Karpas-422 (cell line): ENCODE data around the gene GAS6. TPM values are rescaled to one million over a fixed set of nuclear protein-coding genes. Genes with fewer than 3 reads are reported as not detected.
A peak's percentile ranks its signal among the peaks of the same experiment; 100 is the strongest.

Source experiments
- DNase-seq: peaks from one replicate; pipeline ENCODE4 v3.0.0-alpha.2; 2015
- H2AFZ ChIP-seq: fragments of 200-600 bp; sonication (generic); 2 replicates; pipeline ENCODE4 v1.6.1; 2014; ENCODE audit warnings: antibody characterized with exemption, low read length, mixed read lengths
- H3K27ac ChIP-seq: fragments of 200-600 bp; sonication (generic); 2 replicates; pipeline ENCODE4 v1.5.1; 2014; ENCODE audit warnings: mild to moderate bottlenecking, low read length, moderate library complexity
- H3K27me3 ChIP-seq: fragments of 200-600 bp; sonication (generic); 2 replicates; pipeline ENCODE4 v1.6.1; 2014; ENCODE audit warnings: low read length, mixed read lengths
- H3K36me3 ChIP-seq: fragments of 200-600 bp; sonication (generic); 2 replicates; pipeline ENCODE4 v1.6.1; 2014; ENCODE audit warnings: low read length, mixed read lengths; ENCODE audit not compliant: insufficient read depth
- H3K4me1 ChIP-seq: fragments of 200-600 bp; sonication (generic); 2 replicates; pipeline ENCODE4 v1.6.1; 2014; ENCODE audit warnings: mild to moderate bottlenecking, low read length, mixed read lengths
- H3K4me2 ChIP-seq: fragments of 200-600 bp; sonication (generic); 2 replicates; pipeline ENCODE4 v1.6.1; 2014; ENCODE audit warnings: low read length, low read depth, mild to moderate bottlenecking; ENCODE audit not compliant: poor library complexity, severe bottlenecking
- H3K4me3 ChIP-seq: fragments of 200-600 bp; sonication (generic); 2 replicates; pipeline ENCODE4 v1.5.1; 2014; ENCODE audit warnings: mild to moderate bottlenecking, antibody characterized with exemption, low read length, mixed read lengths
- H3K79me2 ChIP-seq: fragments of 200-600 bp; sonication (generic); 2 replicates; pipeline ENCODE4 v1.6.1; 2014; ENCODE audit warnings: mild to moderate bottlenecking, low read length, mixed read lengths
- H3K9ac ChIP-seq: fragments of 200-600 bp; sonication (generic); 2 replicates; pipeline ENCODE4 v1.6.0; 2014; ENCODE audit warnings: low read length
- H3K9me2 ChIP-seq: fragments of 200-600 bp; sonication (generic), shearing (Covaris generic); replicated peaks from 2 replicates; pipeline ENCODE4 v1.6.0; 2014; ENCODE audit warnings: mild to moderate bottlenecking, low read length, moderate library complexity; ENCODE audit not compliant: insufficient read depth
- H3K9me3 ChIP-seq: fragments of 300-700, 200-600 bp; sonication (generic); 2 replicates; pipeline ENCODE4 v1.6.1; 2014; ENCODE audit warnings: low read length, mixed read lengths
- H4K20me1 ChIP-seq: fragments of 200-600 bp; sonication (generic); 2 replicates; pipeline ENCODE4 v1.6.1; 2014; ENCODE audit warnings: mild to moderate bottlenecking, antibody characterized with exemption, low read length, low read depth; ENCODE audit not compliant: insufficient read depth
- total RNA-seq: library from RNA; depleted of rRNA; stranded (reverse); fragments of >200 nt; shearing (Covaris generic); gene quantifications from 2 replicates; pipeline ENCODE4 v1.2.3, GENCODE V29; 2014; ENCODE audit warnings: low replicate concordance

The GAS6 gene
- total RNA-seq, 1 experiment from 2014 or later: not detected

- Histone ChIP-seq H2AFZ (no peak overlapping the region), H3K4me3 (peak overlapping the region; percentile 99), H3K4me1 (peaks cover 9% of the 10 kb centered on the region), H3K9me2 (no peaks in the 10 kb centered on the region), H4K20me1 (peaks cover 46% of the 10 kb centered on the region), H3K9ac (peak overlapping the region; percentile 99), H3K9me3 (no peaks in the 10 kb centered on the region; the same call in 1 of the 2 replicates), H3K79me2 (peaks cover 57% of the 10 kb centered on the region), H3K27me3 (no peaks in the 10 kb centered on the region), H3K4me2 (peak overlapping the region; percentile 81), H3K36me3 (peaks cover 14% of the 10 kb centered on the region), H3K27ac (peak overlapping the region; percentile 85)
- peak; percentile 69 for DNase-seq
Measured at GRCh38 chr13:113816254-113816929, 47.5 kb downstream of the GAS6 start.

DNA sequence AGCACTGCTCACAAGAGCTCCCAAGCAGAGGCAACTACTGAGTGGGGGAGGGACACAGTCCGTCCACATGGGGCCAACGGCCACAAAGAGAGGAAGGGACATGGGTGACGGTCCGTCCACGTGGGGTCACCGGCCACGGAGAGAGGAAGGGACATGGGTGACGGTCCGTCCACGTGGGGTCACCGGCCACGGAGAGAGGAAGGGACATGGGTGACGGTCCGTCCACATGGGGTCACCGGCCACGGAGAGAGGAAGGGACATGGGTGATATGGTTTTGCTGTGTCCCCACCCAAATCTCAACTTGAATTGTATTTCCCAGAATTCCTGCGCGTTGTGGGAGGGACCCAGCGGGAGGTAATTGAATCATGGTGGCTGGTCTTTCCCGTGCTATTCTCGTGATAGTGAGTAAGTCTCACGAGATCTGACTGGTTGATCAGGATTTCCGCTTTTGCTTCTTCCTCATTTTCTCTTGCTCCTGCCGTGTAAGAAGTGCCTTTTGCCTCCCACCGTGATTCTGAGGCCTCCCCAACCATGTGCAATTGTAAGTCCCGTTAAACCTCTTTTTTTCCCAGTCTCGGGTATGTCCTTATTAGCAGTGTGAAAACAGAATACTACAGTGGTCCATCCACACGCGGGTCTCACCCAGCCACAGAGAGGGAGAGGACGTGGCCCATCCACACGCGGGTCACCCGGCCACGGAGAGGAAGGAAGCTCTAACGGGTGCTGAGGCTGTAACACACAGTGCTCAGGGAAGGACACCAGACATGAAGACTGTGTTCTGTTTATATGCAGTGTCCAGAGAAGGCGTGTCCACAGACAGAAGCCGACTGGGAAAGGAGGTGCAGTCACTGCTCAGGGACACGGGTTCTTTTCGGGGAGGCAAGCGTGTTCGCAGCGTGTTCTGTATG lies 48.5 kb downstream of the GAS6 start:
- H3K27me3 ChIP-seq: no peaks in the 10 kb centered on the region
- peak; percentile 96 for DNase-seq
- peaks cover 9% of the 10 kb centered on the region for H3K4me1 ChIP-seq
- peaks cover 12% of the 10 kb centered on the region for H3K36me3 ChIP-seq
- peaks cover 48% of the 10 kb centered on the region for H3K79me2 ChIP-seq
- no peaks in the 10 kb centered on the region for H3K9me2 ChIP-seq
- H3K4me2 ChIP-seq: peak overlapping the region; percentile 81
- H3K9ac ChIP-seq: peak overlapping the region; percentile 99
- peak overlapping the region; percentile 99 for H3K4me3 ChIP-seq
- H3K9me3 ChIP-seq: no peaks in the 10 kb centered on the region; the same call in 1 of the 2 replicates
- H3K27ac ChIP-seq: peak overlapping the region; percentile 85
- peaks cover 39% of the 10 kb centered on the region for H4K20me1 ChIP-seq
- H2AFZ ChIP-seq: peak overlapping the region; percentile 60; the same call in 1 of the 2 replicates

- H3K9ac ChIP-seq: no peak overlapping the region
- no peak overlapping the region for H3K27ac ChIP-seq
- no peak overlapping the region for H2AFZ ChIP-seq
- peaks cover 30% of the 10 kb centered on the region for H4K20me1 ChIP-seq
- H3K4me1 ChIP-seq: peaks cover 9% of the 10 kb centered on the region
- H3K79me2 ChIP-seq: peaks cover 38% of the 10 kb centered on the region
- H3K27me3 ChIP-seq: no peaks in the 10 kb centered on the region
- no peak for DNase-seq
- no peaks in the 10 kb centered on the region; the same call in 1 of the 2 replicates for H3K9me3 ChIP-seq
- H3K9me2 ChIP-seq: no peaks in the 10 kb centered on the region
- H3K4me3 ChIP-seq: no peak overlapping the region
- H3K4me2 ChIP-seq: no peak overlapping the region
- peaks cover 12% of the 10 kb centered on the region for H3K36me3 ChIP-seq
Measured at GRCh38 chr13:113814435-113814821, 49.4 kb downstream of the GAS6 start.

DNA sequence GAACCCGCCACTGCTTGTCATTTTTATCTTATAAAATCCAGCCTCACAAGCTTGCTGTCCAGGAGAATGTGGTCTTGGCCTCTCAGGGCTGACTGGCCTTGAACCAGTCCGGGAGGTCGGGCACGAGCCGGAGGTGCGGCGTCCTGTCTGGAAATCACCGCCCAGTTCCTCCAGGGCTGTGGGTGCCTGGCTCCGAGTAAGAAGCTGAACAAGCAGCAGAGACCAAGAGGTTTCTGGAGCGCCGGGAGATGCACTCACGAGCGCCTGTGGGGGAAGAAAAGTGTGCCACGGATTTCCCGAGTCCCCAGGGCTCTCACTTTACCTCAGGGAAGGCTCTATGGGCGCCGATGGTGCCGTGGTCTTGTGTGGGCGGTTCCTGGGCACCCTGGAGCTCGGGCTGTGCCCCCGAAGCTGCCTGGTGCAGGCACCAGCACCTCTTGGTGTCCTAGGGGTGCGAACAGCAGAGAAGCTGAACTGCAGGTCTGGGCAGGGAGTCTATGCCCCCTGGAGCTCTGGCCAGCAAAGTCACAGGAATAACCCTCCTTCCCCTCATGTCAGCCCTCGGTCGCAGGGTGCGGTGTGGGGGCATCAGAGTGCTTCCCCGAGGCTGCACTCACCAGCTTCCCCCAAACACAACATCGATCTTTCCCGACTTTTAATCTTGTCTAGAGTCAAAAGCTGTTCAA lies 50.0 kb downstream of the GAS6 start:
- H3K36me3 ChIP-seq: peaks cover 12% of the 10 kb centered on the region
- no peak overlapping the region for H3K4me2 ChIP-seq

GRCh38 chr13:113813070-113813748 lies 50.7 kb downstream of the GAS6 start:
- peaks cover 9% of the 10 kb centered on the region for H3K36me3 ChIP-seq

More for the DNA sequence above, 50.0 kb downstream of the GAS6 start:
- Histone ChIP-seq H2AFZ (no peak overlapping the region), H4K20me1 (peaks cover 24% of the 10 kb centered on the region), H3K27me3 (no peaks in the 10 kb centered on the region), H3K4me1 (peaks cover 9% of the 10 kb centered on the region), H3K4me3 (no peak overlapping the region), H3K79me2 (peaks cover 33% of the 10 kb centered on the region), H3K9ac (no peak overlapping the region), H3K9me3 (no peaks in the 10 kb centered on the region; the same call in 1 of the 2 replicates), H3K9me2 (no peaks in the 10 kb centered on the region), H3K27ac (no peak overlapping the region)
- no peak for DNase-seq

DNA sequence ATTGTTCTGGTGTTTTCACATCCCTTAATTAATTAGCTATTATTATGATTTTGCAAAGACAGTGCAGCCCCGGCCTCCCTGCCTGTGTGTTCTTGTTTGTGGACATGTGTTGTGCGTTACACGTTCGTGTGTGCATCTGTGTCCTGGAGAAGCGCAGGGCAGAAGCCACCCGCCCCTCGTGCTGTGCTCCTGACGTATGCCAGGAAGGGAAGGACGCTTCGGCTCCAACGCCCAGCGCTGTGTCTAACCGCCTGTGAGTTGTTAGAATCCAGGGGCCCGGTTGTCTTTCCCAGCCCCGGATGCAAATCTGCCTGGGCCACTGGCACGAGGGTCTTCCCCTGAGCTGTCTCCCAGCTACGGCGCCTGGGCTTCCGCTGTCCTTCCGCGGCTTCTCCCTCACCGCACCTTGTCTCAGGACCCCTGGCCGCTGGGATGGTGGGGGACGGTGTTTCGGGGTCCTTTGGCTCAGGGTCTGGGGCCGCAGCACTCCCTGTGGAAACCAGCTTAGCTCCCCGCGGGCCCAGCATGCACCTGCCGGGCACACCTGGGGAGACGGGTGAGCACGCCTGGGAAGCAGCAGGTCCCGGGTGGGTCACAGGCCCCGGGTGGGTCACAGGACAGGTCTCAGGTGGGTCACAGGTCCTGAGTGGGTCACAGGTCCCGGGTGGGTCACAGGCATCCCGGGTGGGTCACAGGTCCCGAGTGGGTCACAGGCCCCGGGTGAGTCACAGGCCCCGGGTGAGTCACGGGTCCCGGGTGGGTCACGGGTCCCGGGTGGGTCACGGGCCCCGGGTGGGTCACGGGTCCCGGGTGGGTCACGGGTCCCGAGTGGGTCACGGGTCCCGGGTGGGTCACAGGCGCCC lies 51.5 kb downstream of the GAS6 start:
- Histone ChIP-seq H3K9ac (no peak overlapping the region), H4K20me1 (peaks cover 10% of the 10 kb centered on the region), H3K27me3 (no peaks in the 10 kb centered on the region), H3K27ac (no peak overlapping the region), H3K4me2 (no peak overlapping the region), H3K9me3 (peaks cover 8% of the 10 kb centered on the region; the same call in 1 of the 2 replicates), H3K79me2 (peaks cover 18% of the 10 kb centered on the region), H3K4me1 (peaks cover 7% of the 10 kb centered on the region), H3K36me3 (0 out of 2 replicates have a peak, but pooled peaks cover under 1% of the 10 kb centered on the region), H3K9me2 (no peaks in the 10 kb centered on the region), H3K4me3 (no peak overlapping the region), H2AFZ (no peak overlapping the region)
- no peak for DNase-seq

More at GRCh38 chr13:113813070-113813748, 50.7 kb downstream of the GAS6 start:
- Histone ChIP-seq H3K27ac (no peak overlapping the region), H3K27me3 (no peaks in the 10 kb centered on the region), H4K20me1 (peaks cover 18% of the 10 kb centered on the region), H3K79me2 (peaks cover 26% of the 10 kb centered on the region), H3K9me3 (peaks cover 2% of the 10 kb centered on the region; the same call in 1 of the 2 replicates), H3K9ac (no peak overlapping the region), H3K9me2 (no peaks in the 10 kb centered on the region), H3K4me3 (no peak overlapping the region), H3K4me1 (peaks cover 9% of the 10 kb centered on the region), H2AFZ (no peak overlapping the region), H3K4me2 (no peak overlapping the region)
- DNase-seq: no peak
